ENCODE measurements around the gene MRTFA.

DNA sequence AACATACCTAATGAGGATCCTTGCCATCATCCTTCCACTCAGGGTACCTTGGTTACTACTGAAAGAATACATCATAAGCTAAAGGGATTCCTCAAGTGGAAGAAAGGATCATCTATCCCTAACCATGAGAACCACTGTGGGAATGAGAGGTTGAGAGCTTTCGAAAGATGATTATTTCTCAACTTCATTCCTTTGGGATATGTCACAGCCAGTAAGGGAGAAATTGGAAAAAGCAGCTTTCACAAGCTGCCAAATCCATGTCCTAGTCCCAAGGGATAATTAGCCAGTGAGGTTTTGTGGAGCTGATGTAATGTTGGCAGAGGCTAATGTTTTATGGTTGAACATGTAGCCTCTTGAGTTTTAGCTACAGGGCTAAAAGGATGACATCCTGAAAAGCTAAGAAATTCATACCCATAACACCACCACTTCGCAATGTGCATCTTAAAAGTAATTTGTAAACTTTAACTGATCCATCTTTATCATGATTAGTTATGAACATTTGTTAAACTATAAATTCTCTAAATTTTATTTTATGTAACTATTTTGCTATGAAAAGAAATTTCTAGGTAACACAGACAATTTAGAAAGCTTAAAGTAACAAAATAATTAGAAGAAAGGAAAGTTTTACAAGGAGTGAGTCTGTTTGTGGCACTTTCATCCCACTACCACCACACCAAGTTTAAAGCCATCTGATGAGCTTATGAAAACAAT lies 123.9 kb downstream of the MRTFA start:
- TF ChIP-seq, protein P1, sequence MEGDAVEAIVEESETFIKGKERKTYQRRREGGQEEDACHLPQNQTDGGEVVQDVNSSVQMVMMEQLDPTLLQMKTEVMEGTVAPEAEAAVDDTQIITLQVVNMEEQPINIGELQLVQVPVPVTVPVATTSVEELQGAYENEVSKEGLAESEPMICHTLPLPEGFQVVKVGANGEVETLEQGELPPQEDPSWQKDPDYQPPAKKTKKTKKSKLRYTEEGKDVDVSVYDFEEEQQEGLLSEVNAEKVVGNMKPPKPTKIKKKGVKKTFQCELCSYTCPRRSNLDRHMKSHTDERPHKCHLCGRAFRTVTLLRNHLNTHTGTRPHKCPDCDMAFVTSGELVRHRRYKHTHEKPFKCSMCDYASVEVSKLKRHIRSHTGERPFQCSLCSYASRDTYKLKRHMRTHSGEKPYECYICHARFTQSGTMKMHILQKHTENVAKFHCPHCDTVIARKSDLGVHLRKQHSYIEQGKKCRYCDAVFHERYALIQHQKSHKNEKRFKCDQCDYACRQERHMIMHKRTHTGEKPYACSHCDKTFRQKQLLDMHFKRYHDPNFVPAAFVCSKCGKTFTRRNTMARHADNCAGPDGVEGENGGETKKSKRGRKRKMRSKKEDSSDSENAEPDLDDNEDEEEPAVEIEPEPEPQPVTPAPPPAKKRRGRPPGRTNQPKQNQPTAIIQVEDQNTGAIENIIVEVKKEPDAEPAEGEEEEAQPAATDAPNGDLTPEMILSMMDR (IDR thresholded peaks at IDR 0.05) = no peak
- no peak for TF ChIP-seq POLR2A (IDR thresholded peaks at IDR 0.05)

Data from esophagus squamous epithelium (tissue), 4 donors.